ENCODE data around the gene CACYBP.
A peak's percentile ranks its signal among the peaks of the same experiment; 100 is the strongest.

DNA sequence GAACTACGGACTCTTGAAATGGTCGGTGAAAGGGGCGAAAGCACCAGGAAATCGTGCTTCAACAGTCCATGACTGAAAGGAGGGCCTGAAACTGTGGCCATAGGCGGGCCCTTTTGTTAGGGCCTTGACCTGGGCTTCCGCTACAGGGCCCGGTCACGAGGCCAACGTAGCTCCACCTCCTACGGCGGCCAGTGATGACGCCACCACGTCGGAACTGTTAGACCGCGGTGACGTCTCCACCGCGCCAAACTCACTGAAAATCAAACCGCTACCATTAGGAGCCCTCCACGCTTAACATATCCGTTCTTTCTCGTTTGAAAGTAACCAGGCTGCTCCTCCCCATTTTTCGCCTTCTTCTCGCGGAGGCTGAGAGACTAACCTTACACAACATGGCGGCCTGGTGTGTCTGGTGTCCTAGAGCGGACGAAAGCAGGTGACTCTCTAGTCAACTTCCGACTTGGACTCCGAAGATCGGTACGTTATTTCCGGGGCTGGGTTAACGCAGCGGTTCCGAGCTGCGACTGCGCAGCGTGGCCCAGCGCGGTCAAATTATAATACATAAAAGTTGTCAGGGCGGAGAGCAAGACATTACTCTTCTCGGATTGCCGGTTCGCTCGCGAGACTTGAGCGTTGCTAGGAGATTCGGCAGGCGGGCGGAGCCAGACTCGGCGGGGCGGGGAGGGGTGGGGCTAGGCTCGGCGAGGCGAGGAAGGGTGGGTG is 371 bp upstream of the CACYBP start:
- TF ChIP-seq EP300 (conservative IDR thresholded peaks at IDR 0.05; ENCODE audit: poor library complexity, severe bottlenecking) (peak; percentile 91), EZH2 (IDR thresholded peaks at IDR 0.05; ENCODE audit: borderline replicate concordance, insufficient read depth, low read length, poor library complexity, severe bottlenecking) (no peak), SMC3 (conservative IDR thresholded peaks at IDR 0.05; ENCODE audit: poor library complexity) (no peak), POLR2AphosphoS5 (IDR thresholded peaks at IDR 0.05) (peak; percentile 88), TAF1 (IDR thresholded peaks at IDR 0.05; ENCODE audit: low read depth) (no peak), RAD21 (conservative IDR thresholded peaks at IDR 0.05) (no peak)
- TF ChIP-seq, protein P1, sequence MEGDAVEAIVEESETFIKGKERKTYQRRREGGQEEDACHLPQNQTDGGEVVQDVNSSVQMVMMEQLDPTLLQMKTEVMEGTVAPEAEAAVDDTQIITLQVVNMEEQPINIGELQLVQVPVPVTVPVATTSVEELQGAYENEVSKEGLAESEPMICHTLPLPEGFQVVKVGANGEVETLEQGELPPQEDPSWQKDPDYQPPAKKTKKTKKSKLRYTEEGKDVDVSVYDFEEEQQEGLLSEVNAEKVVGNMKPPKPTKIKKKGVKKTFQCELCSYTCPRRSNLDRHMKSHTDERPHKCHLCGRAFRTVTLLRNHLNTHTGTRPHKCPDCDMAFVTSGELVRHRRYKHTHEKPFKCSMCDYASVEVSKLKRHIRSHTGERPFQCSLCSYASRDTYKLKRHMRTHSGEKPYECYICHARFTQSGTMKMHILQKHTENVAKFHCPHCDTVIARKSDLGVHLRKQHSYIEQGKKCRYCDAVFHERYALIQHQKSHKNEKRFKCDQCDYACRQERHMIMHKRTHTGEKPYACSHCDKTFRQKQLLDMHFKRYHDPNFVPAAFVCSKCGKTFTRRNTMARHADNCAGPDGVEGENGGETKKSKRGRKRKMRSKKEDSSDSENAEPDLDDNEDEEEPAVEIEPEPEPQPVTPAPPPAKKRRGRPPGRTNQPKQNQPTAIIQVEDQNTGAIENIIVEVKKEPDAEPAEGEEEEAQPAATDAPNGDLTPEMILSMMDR (IDR thresholded peaks at IDR 0.05; ENCODE audit: poor library complexity, severe bottlenecking): no peak
- TF ChIP-seq, protein P2, sequence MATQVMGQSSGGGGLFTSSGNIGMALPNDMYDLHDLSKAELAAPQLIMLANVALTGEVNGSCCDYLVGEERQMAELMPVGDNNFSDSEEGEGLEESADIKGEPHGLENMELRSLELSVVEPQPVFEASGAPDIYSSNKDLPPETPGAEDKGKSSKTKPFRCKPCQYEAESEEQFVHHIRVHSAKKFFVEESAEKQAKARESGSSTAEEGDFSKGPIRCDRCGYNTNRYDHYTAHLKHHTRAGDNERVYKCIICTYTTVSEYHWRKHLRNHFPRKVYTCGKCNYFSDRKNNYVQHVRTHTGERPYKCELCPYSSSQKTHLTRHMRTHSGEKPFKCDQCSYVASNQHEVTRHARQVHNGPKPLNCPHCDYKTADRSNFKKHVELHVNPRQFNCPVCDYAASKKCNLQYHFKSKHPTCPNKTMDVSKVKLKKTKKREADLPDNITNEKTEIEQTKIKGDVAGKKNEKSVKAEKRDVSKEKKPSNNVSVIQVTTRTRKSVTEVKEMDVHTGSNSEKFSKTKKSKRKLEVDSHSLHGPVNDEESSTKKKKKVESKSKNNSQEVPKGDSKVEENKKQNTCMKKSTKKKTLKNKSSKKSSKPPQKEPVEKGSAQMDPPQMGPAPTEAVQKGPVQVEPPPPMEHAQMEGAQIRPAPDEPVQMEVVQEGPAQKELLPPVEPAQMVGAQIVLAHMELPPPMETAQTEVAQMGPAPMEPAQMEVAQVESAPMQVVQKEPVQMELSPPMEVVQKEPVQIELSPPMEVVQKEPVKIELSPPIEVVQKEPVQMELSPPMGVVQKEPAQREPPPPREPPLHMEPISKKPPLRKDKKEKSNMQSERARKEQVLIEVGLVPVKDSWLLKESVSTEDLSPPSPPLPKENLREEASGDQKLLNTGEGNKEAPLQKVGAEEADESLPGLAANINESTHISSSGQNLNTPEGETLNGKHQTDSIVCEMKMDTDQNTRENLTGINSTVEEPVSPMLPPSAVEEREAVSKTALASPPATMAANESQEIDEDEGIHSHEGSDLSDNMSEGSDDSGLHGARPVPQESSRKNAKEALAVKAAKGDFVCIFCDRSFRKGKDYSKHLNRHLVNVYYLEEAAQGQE (IDR thresholded peaks at IDR 0.05; ENCODE audit: borderline replicate concordance): peak; percentile 71

Measured in neural cell (in vitro differentiated cells).